Measurements from ENCODE around the gene ERICH2. TPM values are rescaled to one million over a fixed set of nuclear protein-coding genes. Genes with fewer than 3 reads are reported as not detected.

ERICH2 gene
- total RNA-seq, 1 experiment from 2014 or later: 1.1 TPM

- TF ChIP-seq TEAD1 (CRISPR knock-in tag; IDR thresholded peaks at IDR 0.05): 0 out of 2 replicates have a peak, but pooled peaks have one; percentile 3
- TF ChIP-seq, protein P1, sequence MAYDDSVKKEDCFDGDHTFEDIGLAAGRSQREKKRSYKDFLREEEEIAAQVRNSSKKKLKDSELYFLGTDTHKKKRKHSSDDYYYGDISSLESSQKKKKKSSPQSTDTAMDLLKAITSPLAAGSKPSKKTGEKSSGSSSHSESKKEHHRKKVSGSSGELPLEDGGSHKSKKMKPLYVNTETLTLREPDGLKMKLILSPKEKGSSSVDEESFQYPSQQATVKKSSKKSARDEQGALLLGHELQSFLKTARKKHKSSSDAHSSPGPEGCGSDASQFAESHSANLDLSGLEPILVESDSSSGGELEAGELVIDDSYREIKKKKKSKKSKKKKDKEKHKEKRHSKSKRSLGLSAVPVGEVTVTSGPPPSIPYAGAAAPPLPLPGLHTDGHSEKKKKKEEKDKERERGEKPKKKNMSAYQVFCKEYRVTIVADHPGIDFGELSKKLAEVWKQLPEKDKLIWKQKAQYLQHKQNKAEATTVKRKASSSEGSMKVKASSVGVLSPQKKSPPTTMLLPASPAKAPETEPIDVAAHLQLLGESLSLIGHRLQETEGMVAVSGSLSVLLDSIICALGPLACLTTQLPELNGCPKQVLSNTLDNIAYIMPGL (CRISPR knock-in tag; IDR thresholded peaks at IDR 0.05): peak; percentile 80
- TF ChIP-seq, protein P2, sequence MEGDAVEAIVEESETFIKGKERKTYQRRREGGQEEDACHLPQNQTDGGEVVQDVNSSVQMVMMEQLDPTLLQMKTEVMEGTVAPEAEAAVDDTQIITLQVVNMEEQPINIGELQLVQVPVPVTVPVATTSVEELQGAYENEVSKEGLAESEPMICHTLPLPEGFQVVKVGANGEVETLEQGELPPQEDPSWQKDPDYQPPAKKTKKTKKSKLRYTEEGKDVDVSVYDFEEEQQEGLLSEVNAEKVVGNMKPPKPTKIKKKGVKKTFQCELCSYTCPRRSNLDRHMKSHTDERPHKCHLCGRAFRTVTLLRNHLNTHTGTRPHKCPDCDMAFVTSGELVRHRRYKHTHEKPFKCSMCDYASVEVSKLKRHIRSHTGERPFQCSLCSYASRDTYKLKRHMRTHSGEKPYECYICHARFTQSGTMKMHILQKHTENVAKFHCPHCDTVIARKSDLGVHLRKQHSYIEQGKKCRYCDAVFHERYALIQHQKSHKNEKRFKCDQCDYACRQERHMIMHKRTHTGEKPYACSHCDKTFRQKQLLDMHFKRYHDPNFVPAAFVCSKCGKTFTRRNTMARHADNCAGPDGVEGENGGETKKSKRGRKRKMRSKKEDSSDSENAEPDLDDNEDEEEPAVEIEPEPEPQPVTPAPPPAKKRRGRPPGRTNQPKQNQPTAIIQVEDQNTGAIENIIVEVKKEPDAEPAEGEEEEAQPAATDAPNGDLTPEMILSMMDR (IDR thresholded peaks at IDR 0.05): no peak
- 0 out of 2 replicates have a peak, but pooled peaks have one; percentile 72 for TF ChIP-seq ELF4 (CRISPR knock-in tag; IDR thresholded peaks at IDR 0.05; ENCODE audit: low read depth)
- TF ChIP-seq SOX15 (CRISPR knock-in tag; IDR thresholded peaks at IDR 0.05): no peak
- TF ChIP-seq ZNF396 (CRISPR knock-in tag; IDR thresholded peaks at IDR 0.05; ENCODE audit: borderline replicate concordance): no peak
- no peak for TF ChIP-seq ZMAT4 (CRISPR knock-in tag; IDR thresholded peaks at IDR 0.05)
- TF ChIP-seq GABPB1 (CRISPR knock-in tag; IDR thresholded peaks at IDR 0.05): peak; percentile 24; the same call in 1 of the 2 replicates
- TF ChIP-seq, protein P3, sequence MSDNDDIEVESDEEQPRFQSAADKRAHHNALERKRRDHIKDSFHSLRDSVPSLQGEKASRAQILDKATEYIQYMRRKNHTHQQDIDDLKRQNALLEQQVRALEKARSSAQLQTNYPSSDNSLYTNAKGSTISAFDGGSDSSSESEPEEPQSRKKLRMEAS (CRISPR knock-in tag; IDR thresholded peaks at IDR 0.05): peak; percentile 24; the same call in 1 of the 2 replicates
These were observed 635 bp downstream of the ERICH2 start (continued) for GRCh38 chr2:170770606-170771420.

DNA sequence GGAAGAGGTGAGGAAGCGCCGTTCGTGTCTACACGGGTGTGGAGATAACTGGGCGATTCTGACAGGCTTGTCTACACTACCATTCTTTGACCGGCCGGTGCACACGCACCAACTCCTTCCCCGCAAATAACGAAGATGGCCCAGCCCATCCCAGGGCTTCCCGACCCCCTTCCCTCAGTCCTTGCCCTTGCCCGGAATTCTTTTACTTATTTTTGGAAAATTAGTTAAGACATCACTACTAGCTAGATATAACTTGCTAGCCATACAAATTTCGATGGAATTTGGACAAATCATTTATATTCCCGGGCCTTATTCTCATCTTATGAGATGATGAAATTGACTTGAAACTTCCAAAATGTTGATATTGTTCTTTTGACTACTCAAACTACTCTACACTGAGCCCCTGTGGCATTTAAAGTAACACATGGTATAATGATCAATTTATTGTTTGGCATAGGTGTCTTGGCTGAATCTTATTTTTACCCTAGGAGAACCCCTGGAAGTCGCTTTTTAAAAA is 1.3 kb downstream of the ERICH2 start:
- TF ChIP-seq AR (CRISPR knock-in tag; IDR thresholded peaks at IDR 0.05) (no peak), TCF7 (CRISPR knock-in tag; IDR thresholded peaks at IDR 0.05; ENCODE audit: low read depth) (no peak), ZNF232 (CRISPR knock-in tag; IDR thresholded peaks at IDR 0.05) (no peak)
- Mint-ChIP-seq H3K4me1 (peaks cover 33% of the 10 kb centered on the region), H3K9me3 (no peaks in the 10 kb centered on the region), H3K4me3 (peak overlapping the region; percentile 86), H3K27me3 (ENCODE audit: low read depth) (peaks cover 5% of the 10 kb centered on the region), H3K27ac (no peak overlapping the region), H3K36me3 (no peaks in the 10 kb centered on the region)
- DNase-seq (ENCODE audit: low spot score) (no peak), ATAC-seq (no peak)
- CTCF ChIA-PET: interaction anchor here (0.6 to 1.8 kb wide), 7 partner anchors 31 to 405 kb away, joined by 3 to 8 read pairs (median 3); partner anchors contain the start of gene GAD1
- POLR2A ChIA-PET: interaction anchor here (1.7 kb wide), 1 partner anchor 54 kb away, joined by 5 read pairs; no protein-coding TSS in a partner anchor

DNA sequence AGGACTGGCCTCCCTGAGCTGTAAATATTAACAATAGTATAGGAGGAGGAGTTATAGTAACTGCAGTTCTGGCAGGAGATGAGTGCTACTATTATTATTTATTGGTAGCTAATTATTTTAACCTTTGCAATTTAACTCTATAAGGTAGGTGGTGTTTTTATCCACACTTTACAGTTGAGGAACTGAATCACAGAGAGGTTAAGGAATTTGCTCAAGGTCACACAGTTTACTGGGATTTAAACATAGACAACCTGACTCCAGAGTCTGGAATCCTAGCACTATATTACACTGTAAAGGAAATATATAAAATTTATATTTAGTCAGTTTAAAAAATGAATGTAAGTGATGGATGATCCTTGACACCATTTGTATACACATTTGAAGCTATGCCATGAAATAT is 2.1 kb downstream of the ERICH2 start:
- ChIA-PET CTCF (interaction anchor here (1.0 to 1.6 kb wide), 3 partner anchors 32 to 363 kb away, joined by 3 to 4 read pairs (median 3); no protein-coding TSS in a partner anchor), POLR2A (no interaction called here)
- Mint-ChIP-seq H3K4me1 (peaks cover 29% of the 10 kb centered on the region), H3K27ac (no peak overlapping the region), H3K27me3 (ENCODE audit: low read depth) (peaks cover 5% of the 10 kb centered on the region), H3K4me3 (peak overlapping the region; percentile 86), H3K9me3 (no peaks in the 10 kb centered on the region), H3K36me3 (no peaks in the 10 kb centered on the region)
- DNase-seq (ENCODE audit: low spot score): no peak
- no peak for ATAC-seq
- no peak for TF ChIP-seq PRDM15 (CRISPR knock-in tag; IDR thresholded peaks at IDR 0.05)
- TF ChIP-seq OVOL2 (CRISPR knock-in tag; IDR thresholded peaks at IDR 0.05; ENCODE audit: borderline replicate concordance): no peak
- TF ChIP-seq KAT7 (CRISPR knock-in tag; IDR thresholded peaks at IDR 0.05; ENCODE audit: borderline replicate concordance): no peak
- TF ChIP-seq GABPB1 (CRISPR knock-in tag; IDR thresholded peaks at IDR 0.05): no peak
- no peak for TF ChIP-seq USF2 (CRISPR knock-in tag; IDR thresholded peaks at IDR 0.05)
- TF ChIP-seq ZNF317 (CRISPR knock-in tag; IDR thresholded peaks at IDR 0.05; ENCODE audit: borderline replicate concordance, low read depth): no peak
- no peak for TF ChIP-seq FOXP1 (CRISPR knock-in tag; IDR thresholded peaks at IDR 0.05; ENCODE audit: borderline replicate concordance)
- TF ChIP-seq CREB1 (CRISPR knock-in tag; IDR thresholded peaks at IDR 0.05): no peak

All from WTC11 (cell line).